Brain pericyte (primary cell): ENCODE measurements around the gene EAF1.
"Not testable (repeated sequence)": the region's sequence is repeated elsewhere in the genome, so short reads cannot be mapped to it uniquely, and the experiment has no call there.

Source experiments
- DNase-seq: peaks from one replicate; pipeline ENCODE4 v3.0.0-alpha.2; 2012; ENCODE audit warnings: low read depth, low spot score

EAF1 gene

DNA sequence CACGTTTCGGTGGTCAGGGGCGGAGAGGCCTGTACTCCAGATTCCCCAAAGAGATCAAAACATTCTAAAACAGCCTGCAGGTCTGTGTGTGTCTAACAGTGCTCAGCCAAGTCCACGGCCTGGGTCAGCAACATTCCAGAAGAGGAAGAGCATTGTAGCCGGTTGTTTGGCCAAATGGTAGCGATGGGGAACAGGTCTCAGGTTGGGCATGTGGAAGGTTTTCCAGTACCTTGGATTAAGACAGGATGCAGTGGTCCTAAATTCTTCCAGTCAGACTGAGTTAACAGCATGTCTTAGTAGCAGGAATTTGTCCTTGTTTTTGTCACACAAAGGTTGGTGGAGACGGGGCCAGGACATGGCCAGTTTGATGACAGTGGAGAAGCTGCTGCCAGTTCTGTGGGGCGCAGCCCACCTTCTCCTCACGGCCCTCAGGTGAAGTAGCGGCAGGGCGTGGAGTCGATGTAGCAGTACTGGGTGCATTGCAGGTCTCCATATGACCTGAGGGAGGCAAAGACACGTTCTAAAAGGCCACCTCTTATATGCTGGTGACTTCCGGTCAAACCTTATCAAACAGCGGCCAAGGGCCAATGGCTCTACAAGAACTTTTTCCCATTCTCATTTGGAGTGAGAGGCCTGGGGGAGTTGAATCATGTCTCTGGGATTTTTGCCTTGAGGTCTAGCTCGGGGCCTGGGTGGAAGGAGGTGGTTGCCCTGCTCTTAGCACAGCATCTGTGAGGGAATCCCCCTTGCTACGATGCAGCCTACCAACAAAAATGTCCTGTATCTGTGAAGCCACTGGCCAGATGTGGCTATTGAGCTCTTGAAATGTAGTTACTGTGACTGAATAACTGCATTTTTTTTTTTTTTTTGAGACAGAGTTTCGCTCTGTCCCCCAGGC lies 24.1 kb downstream of the EAF1 start:
- no peak for DNase-seq

DNA sequence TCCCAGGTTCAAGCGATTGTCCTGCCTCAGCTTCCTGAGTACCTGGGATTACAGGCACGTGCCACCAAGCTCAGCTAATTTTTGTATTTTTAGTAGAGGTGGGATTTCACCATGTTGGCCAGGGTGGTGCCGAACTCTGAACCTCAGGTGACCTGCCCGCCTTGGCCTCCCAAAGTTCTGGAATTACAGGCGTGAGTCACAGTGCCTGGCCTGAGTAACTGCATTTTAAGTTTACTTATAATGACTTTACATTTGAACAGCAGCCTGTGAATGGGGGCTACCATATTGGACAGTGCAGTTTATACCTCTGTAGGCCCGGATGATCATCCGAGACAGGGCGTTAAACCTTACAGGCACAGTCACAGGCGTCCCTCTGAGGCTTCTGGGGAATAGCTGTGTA lies 24.8 kb downstream of the EAF1 start:
- DNase-seq, result no peak

DNA sequence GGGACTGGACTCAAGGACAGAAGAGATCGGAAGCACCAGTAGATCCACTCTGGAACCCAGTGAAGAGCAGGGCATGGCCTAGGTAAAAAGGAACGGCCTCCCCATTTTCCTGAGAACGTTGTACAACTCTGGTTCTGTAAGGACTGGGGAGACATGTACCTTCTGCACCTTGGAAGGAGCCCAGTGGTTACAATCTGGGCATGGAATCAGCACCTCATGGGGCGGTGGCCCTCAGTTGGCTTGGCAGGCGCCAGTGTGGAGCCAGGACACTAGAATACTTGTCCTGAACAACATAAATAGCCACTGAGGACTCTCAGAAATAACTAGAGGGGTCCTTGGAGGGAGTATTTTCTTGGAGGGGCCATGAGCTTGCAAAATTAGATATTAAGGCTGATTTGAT lies 25.6 kb downstream of the EAF1 start:
- DNase-seq, result no peak

DNA sequence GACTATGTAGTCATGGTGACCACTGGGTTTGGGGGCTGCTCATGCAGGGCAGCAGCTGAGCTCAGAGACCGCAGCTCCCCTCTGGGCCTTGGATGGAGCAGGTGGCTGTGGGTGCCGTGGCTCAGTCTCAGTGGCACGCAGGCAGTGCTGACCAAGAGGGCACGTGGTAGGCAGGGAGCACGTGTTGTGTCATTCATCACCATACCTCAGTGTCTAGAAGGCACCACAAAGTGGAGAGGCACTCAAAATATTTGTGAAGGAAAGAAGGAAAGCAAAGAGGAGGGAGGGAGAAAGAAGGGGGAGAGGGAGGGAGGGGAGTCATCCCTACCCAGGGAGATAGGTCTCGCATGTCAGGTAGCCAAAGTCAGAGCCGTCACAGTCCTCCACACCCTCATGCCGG lies 26.1 kb downstream of the EAF1 start:
- no peak for DNase-seq

DNA sequence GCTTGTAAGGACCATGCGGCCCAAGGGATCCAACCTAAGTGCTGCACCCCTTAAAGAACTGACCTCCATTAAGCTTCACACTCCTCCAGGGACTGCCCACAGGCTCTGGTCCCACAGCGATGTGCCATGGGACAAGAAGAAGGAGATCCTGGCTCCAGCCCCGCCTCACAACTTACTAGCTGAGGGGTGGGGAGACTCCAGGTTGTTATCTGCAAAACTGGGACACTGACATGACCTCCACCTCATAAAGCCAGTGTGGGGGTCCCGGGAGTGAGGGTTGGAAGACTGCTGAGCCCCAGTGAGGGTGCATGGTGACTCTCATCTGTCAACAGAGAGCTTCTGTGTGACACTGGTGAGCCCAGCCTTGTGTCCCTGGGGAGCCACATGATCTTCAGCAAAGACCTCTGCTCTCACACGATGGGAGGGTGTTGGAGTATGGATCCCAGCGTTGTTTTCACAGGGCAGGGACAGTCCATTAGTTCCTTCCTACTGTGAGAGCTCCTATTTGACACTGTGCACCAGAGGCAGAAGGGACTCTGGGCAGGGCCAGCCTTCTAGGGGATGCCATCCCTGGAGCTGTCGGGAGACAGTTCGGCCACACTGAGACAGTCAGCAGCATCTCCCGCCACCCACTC lies 26.7 kb downstream of the EAF1 start:
- DNase-seq, result no peak

DNA sequence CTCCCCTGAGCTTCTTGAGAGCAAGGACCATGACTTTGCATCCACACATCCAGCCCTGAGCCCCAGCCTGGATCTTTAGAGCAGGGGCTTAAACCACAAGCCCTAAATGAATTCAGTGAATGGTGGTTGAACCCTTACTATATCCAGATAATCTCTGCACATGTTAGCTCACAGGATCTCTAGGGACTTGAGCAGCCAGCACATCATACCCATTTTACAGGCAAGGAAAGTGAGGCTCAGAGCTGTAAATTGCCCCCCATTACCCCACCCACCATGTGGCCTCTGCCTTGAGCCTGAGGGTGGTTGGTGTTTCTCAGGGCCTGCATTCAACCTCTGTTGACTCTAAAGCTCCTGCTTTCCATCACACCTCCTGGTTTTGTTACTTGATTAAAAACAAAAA lies 27.6 kb downstream of the EAF1 start:
- DNase-seq, result no peak

DNA sequence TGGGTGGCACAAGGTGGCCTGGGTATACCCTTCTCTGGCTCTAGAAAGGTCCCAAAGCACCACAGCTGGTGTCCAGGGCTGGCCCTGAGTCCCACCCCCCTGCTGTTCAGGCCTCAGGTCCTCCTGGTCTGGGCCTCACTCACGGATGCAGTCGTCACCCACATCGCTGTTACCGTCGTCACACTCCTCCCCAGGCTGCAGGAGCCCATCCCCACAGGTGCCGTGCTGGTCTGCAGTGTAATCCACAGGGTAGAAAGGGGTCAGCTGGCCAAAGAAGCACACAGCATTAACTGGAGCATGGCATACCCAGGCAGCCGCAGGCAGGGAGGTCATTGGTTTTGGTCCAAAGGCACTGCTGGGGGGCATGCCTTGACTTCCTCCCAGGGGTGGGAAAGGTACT lies 28.4 kb downstream of the EAF1 start:
- DNase-seq, result no peak

DNA sequence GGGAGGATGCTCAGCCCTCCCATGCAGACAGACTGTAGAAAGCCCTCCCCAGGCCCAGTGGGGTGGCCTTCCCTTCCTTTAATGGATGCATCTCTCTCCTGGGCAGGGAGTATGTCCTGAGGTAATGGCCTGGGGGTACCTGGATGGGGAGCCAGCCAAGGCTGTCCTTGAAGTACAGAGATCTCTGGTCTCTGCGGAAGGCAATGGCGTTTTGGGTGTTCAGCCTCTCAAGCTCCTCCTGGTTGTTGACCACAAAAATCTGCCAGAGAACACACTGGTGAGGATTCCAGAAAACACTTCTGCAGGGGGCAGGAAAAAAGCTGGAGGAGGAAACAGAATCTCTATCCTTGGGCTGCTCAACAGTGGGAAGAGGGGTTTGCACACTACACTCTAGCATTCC lies 28.9 kb downstream of the EAF1 start:
- DNase-seq, result no peak

DNA sequence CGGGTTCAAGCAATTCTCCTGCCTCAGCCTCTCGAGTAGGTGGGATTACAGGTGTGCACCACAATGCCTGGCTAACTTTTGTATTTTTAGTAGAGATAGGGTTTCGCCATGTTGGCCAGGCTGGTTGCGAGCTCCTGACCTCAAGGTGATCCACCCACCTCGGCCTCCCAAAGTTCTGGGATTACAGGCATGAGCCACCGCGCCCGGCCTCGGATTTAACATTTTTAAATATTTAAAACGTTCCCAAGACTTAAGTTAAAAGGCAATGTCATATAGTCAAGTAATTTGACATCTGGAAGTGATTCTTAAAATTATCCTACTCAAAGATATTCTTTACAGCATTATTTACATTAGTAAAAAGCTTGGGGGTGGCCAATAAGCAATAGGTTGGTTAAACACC lies 29.5 kb downstream of the EAF1 start:
- not testable (repeated sequence) for DNase-seq

DNA sequence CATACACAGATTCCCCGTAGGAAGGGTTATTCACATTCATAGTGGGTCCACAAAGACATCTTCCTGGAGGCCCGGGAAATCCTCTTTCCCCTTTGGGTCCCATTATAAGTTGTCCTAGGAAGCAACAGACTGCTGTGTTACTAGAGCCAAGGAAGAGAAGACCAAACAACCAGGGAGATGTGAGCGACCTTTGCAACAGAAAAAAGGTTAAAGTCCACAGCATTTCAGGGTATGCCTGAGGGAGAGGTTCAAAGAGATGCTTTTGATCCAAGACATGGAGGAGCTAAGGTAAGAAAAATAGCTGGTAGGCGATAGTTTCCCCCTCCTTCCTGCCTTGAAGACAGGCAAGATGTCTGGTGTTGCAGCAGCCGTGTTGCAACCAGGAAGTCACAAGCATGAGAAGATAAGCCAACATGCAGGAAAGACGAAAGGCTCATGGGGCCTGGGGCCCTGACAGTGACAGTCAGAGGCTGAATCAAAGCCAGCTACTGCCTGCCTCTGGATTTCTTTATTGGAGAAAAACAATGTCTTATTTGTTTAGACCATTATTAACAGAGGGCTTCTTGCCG lies 30.9 kb downstream of the EAF1 start:
- DNase-seq, result no peak

DNA sequence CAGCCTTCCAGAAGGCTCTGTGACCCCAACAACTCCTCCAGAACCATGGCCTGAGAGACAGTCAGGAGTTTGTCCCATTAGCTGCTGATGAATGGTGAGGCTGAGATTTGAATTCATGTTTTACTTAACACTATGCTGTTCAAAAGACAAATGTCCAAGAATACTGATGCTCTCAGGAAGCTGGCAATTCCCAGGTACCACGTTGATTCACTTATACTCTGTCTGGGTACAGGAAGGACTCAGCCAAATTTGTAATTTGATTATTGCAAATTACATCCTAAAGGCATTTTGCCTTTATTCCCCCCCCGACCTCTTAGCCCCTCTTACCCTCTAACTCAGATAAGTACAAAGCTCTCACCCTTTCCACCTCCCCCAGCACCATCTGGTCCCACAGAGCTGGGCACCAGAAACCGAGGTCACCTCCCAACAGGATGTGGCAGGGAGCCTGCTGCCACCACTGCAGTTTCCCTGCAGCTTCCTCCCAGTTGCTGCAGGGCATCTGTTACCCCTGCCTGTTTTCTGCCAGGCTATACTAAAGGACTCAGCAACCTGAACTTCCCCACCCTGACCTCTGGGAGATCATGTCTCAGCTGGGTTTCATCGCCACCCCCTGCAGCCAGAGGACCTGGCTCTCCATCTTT lies 33.6 kb downstream of the EAF1 start:
- no peak for DNase-seq

DNA sequence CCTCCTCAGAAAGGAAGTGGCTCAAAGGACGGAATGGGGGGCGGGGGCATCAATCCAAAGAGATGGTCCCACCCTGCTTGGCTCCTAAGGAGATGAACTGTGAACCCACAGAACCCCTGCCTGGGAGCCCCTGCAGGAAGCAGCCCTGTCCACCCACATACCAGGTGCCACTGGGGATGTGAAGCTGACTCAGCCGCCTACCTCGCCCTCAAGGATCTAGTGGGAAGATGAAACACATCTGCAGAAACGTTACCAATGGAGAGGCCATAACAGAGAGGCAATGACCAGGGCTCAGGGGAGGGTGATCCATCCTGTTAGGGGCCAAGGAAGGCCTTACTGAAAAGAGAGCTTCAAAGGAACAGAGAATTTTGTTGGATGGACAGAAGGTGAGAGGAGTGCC lies 35.1 kb downstream of the EAF1 start:
- no peak for DNase-seq

DNA sequence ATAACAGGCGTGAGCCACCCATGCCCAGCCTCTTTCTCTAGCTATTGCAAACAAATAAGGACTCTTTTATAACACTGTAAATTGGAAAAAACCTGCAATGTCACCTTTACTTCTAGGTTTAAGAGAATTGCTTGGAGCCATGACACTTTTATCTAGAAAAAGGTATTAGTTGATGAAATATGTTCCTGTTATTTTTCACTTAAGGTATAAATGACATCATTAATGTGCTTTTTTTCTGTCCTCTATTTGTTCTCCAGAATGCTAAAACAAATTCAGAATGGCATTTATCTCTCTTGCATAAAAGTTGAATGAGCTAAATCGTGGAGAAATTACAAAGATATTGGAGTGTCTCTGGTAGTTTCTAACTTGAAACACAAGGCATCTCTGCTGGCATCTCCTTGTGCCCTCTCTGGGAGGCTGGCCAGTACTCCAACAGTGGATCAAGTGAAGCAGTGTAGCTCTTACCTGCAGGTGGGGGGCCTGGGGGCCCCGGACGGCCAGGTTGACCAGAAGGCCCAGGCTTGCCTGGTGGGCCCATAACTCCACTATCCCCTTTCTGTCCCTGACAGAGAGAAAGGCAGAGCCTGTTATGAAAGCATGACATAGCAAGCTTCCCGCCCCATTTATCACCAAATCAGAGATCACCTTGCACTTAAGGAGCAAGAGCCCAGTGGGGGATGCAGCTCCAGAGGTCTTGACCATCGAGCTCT lies 38.6 kb downstream of the EAF1 start:
- no peak for DNase-seq

DNA sequence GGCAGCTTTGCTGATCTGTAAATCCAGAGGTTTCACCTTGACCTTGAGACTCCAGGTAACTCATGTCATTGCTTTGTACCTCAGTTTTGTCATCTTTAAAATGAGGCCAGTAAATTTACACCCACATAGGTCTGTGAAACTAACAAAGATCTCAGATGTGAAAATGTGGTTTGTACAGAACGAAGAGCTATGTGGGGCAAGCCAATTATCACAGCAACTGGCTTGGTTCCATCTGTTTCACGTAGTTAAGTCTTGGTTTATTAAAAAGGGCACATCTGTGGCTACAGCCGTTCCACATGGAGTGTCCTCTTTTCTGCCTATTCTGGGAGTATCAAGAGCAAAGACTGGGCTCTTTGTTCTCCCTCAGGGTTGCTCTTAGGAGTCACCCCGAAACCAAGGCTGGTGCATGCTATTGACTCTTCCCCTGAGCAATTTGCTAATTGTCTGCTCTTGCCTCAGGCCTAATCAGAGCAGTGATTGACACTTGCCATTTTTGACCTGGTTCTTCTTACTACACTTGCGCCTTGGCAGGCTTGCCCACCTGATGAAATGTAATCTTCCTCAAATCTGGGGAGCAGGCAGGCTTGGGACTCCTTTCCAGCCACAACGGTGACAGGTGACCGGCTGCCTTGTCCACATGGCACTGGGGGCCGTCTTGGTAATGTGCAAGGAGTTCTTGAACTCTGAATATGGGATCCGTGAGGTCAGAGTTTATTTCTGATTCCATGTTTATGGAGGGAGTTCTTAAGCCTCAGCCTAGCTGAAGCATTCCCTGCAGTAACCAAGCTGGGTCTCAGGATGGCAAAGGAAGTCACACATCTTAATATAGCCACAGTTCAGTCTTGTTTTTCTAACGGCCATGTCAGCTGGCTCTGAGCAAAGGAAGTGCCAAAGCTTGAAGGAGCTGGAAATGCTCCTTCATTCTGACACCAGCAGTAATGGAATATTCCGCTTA lies 40.1 kb downstream of the EAF1 start:
- no peak for DNase-seq

DNA sequence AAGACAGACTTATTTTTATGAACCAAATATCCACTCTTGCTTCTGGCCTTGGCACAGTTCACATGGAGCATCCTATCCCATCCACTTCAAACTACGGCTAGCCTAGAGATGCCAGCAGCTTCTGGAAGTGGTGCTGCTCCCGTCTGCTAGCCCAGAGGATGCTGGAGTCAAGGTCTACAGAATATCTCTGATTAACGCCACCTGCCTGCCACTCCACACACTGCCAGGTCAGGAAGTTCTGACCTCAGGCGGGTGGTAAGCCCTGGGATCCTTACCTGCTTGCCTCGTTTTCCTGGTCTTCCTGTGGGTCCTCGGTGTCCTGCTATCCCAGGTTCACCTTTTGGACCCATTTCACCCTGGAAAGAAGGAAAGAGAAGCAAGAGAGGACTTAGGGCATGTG lies 42.9 kb downstream of the EAF1 start:
- no peak for DNase-seq

DNA sequence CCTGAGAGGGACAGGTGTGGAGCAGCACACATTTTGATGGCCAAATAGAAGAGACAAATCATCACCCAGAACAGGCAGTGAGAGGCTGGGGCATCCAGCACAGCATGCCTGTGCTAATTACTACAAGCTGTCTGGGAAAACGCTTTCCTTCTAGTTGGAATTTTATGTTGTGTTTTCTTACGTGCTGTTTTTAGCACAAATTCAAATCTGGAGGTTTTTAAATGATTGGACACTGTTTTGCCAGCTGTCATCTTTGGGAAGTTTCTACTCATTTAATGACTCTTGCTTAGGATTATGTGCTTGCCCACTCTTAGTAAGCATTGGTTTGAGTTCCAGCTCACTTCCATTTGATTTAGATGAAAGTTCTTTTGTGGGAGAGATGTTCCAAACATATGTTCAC lies 43.5 kb downstream of the EAF1 start:
- DNase-seq, result no peak

DNA sequence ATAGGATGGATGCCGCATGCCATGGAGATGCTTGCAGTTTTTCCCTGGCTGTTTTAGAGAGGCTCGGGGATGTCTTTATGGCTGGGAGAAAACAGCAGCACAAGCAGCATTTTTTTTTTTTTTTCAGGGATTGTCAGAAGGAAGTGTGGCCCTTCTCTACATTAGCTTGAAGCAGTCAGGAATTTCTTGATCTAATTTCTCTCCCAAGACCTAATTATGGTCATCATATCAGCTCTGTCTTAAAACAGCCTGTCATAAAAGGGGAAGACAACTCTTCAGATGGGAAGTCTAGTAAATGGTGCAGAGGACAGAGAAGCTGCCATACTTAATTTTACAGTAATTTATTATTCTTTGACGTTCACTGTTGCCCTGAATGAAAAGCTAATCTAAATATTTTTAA lies 44.5 kb downstream of the EAF1 start:
- DNase-seq, result no peak

DNA sequence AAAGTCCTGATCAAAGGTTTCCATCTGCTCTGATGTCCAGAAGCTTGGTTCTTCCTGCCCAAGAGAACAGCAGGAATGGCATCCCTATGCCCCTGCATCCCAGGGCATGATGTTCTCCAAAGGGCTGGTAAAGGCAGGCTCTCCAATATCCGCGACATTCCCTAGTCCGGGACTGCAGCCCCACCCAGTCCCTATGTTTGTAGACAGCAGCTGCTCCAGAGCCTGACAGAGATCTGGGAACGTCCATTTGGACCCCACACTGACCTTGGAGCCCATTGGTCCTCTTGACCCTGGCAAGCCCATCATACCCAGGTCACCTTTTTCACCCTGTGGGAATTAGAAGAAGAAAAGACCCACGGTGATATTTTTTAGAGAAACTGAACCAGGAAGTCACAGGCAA lies 47.8 kb downstream of the EAF1 start:
- no peak for DNase-seq

DNA sequence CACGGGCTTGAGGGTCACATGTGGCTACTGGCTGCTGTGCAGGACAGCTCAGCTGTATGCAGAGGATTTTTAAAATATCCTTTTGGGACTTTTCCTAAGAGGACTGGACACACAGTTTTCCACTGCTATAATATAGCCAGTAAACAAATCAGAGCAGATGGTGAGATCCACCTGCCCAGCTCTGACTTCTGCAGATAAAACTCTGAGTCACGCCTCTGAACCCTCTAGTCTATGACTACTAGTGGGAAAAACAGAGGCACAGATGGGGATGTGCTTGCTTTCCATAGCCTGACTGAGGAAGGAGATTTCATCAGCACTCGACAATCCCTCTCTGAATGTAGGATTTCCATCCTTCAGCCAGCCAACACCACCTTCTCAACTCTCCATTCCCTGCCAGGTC lies 49.0 kb downstream of the EAF1 start:
- no peak for DNase-seq

DNA sequence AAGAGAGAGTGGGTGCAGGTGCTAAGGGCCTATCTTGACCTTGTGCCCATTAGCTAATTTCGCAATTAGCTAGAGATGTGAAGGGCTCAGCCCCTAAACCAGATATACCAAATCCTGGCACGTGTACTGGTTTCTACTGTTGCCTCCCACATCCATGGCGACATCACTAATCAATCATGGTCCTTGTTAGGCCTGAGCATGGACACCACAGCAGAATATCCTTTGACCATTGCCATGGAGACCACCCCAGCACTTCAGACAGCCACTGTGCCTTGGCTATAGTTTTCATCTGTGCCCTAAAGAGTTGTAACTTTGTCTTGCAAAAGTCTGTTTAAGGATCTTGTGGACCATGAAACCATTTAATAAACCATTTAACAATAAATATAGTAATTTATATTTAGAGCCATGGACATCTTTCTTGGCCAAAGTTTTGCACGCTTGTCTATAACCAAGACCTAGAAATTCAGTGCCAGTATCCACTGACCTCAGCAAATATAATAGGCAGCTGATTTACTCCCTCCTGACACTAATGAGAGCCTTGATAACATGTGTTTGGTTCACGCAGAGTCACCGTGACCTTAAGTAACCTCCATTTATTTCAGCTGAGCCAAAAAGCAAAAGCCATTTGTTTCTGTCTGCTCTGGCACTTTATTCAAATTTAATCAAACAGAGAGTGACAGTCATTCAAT lies 50.7 kb downstream of the EAF1 start:
- DNase-seq, result no peak
